Measurements from ENCODE around the gene RPS6KL1. TPM values are rescaled to one million over a fixed set of nuclear protein-coding genes. Genes with fewer than 3 reads are reported as not detected.

Gene RPS6KL1
- total RNA-seq, 2 donors from 2014 or later: 9.4 to 17.6 TPM

DNA sequence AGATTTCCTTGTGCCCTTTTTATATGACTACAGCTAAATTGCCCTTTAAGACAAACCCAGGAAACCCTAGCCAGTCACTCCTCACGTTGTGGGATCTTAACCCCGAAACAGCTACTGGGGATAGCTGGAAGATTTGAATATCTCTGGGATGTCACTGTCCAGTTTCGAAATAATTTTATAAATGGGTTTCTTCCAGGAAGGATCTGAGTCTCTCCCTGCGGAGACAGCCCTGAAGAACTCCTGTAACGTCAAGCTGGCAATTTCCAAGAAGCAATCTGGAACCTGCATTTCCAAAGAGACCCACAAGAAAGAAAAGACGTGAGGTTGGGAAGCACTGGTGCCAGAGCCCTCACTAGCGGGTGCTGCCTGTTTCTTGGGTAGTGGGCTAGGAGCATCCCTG lies 68.0 kb downstream of the RPS6KL1 start:
- Histone ChIP-seq H3K36me3 (no peaks in the 10 kb centered on the region), H3K4me1 (ENCODE audit: control insufficient read depth in 1 of 2, low read depth in 2 of 2) (peaks cover 6 to 11% of the 10 kb centered on the region in 2 donors), H3K27ac (no peak overlapping the region), H3K9me3 (no peaks in the 10 kb centered on the region), H3K27me3 (replicated peaks; ENCODE audit: insufficient read depth) (no peaks in the 10 kb centered on the region), H3K4me3 (no peak overlapping the region)
- DNase-seq (ENCODE audit: low spot score) (no peak), ATAC-seq (ENCODE audit: insufficient number of reproducible peaks, low FRiP score, low read depth) (no peak)
- no peak for TF ChIP-seq CTCF (IDR thresholded peaks at IDR 0.05)

Other genes with a start within 250 kb of the RPS6KL1 start
- gene AREL1, start 210.2 kb downstream of the RPS6KL1 start, total RNA-seq: 10 to 100 TPM; 29.6 to 51.4 TPM
- gene FCF1, start 210.1 kb downstream of the RPS6KL1 start, total RNA-seq: 10 to 100 TPM; 31.8 to 32.5 TPM
- gene YLPM1, start 159.9 kb downstream of the RPS6KL1 start, total RNA-seq: 10 to 100 TPM; 48.2 to 61.6 TPM
- gene PROX2, start 47.1 kb downstream of the RPS6KL1 start, total RNA-seq: not detected
- gene DLST, start 41.3 kb downstream of the RPS6KL1 start, total RNA-seq: 10 to 100 TPM; 68.6 to 91.6 TPM
- gene PGF, start 32.3 kb upstream of the RPS6KL1 start, total RNA-seq: 10 to 100 TPM; 34.4 to 75.3 TPM
- 10 to 100 TPM; 32.7 to 39.8 TPM for gene EIF2B2, start 79.7 kb upstream of the RPS6KL1 start, total RNA-seq
- gene MLH3, start 128.2 kb upstream of the RPS6KL1 start, total RNA-seq: 10 to 100 TPM; 17.9 to 30.2 TPM
- 1 to 10 TPM; 4.9 to 6.8 TPM for gene ACYP1, start 140.8 kb upstream of the RPS6KL1 start, total RNA-seq
- 1 to 10 TPM in 1 of 2 donors, under 1 TPM in 1; 0.27 to 1.1 TPM for gene ZC2HC1C, start 146.4 kb upstream of the RPS6KL1 start, total RNA-seq
- gene NEK9, start 203.8 kb upstream of the RPS6KL1 start, total RNA-seq: 10 to 100 TPM; 51.3 to 65.3 TPM

All from thoracic aorta (tissue), 2 donors.